GM23338 (cell line): ENCODE data around the gene MAP1LC3C. TPM values are rescaled to one million over a fixed set of nuclear protein-coding genes. Genes with fewer than 3 reads are reported as not detected.

Experiments used
- ATAC-seq: fragments of 200-7000 bp; cut with Tn5 transposase; 3 replicates; pipeline ENCODE4 v1.9.1; 2020
- DNase-seq: peaks from one replicate; pipeline ENCODE4 v3.0.0-alpha.2; 2015; ENCODE audit warnings: low spot score
- H2AFZ ChIP-seq: fragments of 200-600 bp; sonication (generic); 2 replicates; pipeline ENCODE4 v1.8.0; 2016; ENCODE audit warnings: antibody characterized with exemption, mild to moderate bottlenecking, moderate library complexity
- H3F3A ChIP-seq: fragments of 200-600 bp; sonication (generic); replicated peaks from 2 replicates; pipeline ENCODE4 v1.8.0; 2017; ENCODE audit warnings: antibody characterized with exemption, mixed run types, low read depth
- H3K27ac ChIP-seq: fragments of 200-600 bp; sonication (generic); 2 replicates; pipeline ENCODE4 v1.6.1; 2016; ENCODE audit warnings: low read depth
- H3K27me3 ChIP-seq: fragments of 200-600 bp; sonication (generic); 2 replicates; pipeline ENCODE4 v1.8.0; 2016; ENCODE audit warnings: mild to moderate bottlenecking, mixed run types, moderate library complexity; ENCODE audit not compliant: insufficient read depth
- H3K36me3 ChIP-seq: fragments of 200-600 bp; sonication (generic); 2 replicates; pipeline ENCODE4 v1.8.0; 2016; ENCODE audit warnings: mild to moderate bottlenecking; ENCODE audit not compliant: insufficient read depth
- H3K4me1 ChIP-seq: fragments of 200-600 bp; sonication (generic); 2 replicates; pipeline ENCODE4 v1.8.0; 2016; ENCODE audit warnings: mild to moderate bottlenecking, moderate library complexity; ENCODE audit not compliant: insufficient read depth
- H3K4me2 ChIP-seq: fragments of 200-600 bp; sonication (generic); 2 replicates; pipeline ENCODE4 v1.7.1; 2017; ENCODE audit warnings: mixed run types
- H3K4me3 ChIP-seq: fragments of 200-600 bp; sonication (generic); 2 replicates; pipeline ENCODE4 v1.6.1; 2016; ENCODE audit warnings: mixed run types
- H3K79me2 ChIP-seq: fragments of 200-600 bp; sonication (generic); replicated peaks from 2 replicates; pipeline ENCODE4 v1.8.0; 2017; ENCODE audit warnings: mild to moderate bottlenecking; ENCODE audit not compliant: insufficient read depth
- H3K9me2 ChIP-seq: fragments of 200-600 bp; sonication (generic); 2 replicates; pipeline ENCODE4 v1.8.0; 2017; ENCODE audit not compliant: insufficient read depth
- H4K20me1 ChIP-seq: fragments of 200-600 bp; sonication (generic); replicated peaks from 2 replicates; pipeline ENCODE4 v1.8.0; 2017; ENCODE audit warnings: mild to moderate bottlenecking; ENCODE audit not compliant: insufficient read depth
- H3K27ac Mint-ChIP-seq: 2 replicates; pipeline ENCODE4 v1.8.0; 2020; ENCODE audit warnings: inconsistent platforms, mild to moderate bottlenecking, moderate library complexity, mixed read lengths
- H3K27me3 Mint-ChIP-seq: 3 replicates; pipeline ENCODE4 v1.8.0; 2022; ENCODE audit warnings: low read depth, mild to moderate bottlenecking, moderate library complexity, mixed read lengths, inconsistent platforms; ENCODE audit not compliant: insufficient read depth, poor library complexity
- H3K36me3 Mint-ChIP-seq: 3 replicates; pipeline ENCODE4 v1.8.0; 2021; ENCODE audit warnings: low read depth, mild to moderate bottlenecking, inconsistent platforms, moderate library complexity, mixed read lengths
- H3K4me1 Mint-ChIP-seq: 3 replicates; pipeline ENCODE4 v1.8.0; 2020; ENCODE audit warnings: mild to moderate bottlenecking, inconsistent platforms, mixed read lengths
- H3K4me3 Mint-ChIP-seq: 3 replicates; pipeline ENCODE4 v1.8.0; 2021; ENCODE audit warnings: moderate library complexity, mild to moderate bottlenecking, inconsistent platforms, mixed read lengths
- H3K9me3 Mint-ChIP-seq: 3 replicates; pipeline ENCODE4 v1.8.0; 2020; ENCODE audit warnings: moderate library complexity, mild to moderate bottlenecking, inconsistent platforms, mixed read lengths
- CREB1 ChIP-seq: fragments of 250-450 bp; sonication (Bioruptor Pico); IDR thresholded peaks from 2 replicates; pipeline ENCODE4 v1.5.0; 2020; ENCODE audit warnings: low read depth, mild to moderate bottlenecking, moderate library complexity
- CTCF ChIP-seq, 2 experiments: fragments of 200-600 bp in 1 of 2; sonication (generic) in 1 of 2; conservative IDR thresholded peaks; 2 replicates each; pipeline versions ENCODE4 v1.5.1 to v1.6.1; 2016 to 2017; ENCODE audit warnings: antibody characterized with exemption in 2 of 2, low read depth in 2 of 2, mild to moderate bottlenecking in 2 of 2, moderate library complexity in 1 of 2
- ETS1 ChIP-seq: IDR thresholded peaks from 2 replicates; pipeline ENCODE4 v1.6.1; 2016; ENCODE audit warnings: antibody characterized with exemption
- EZH2 ChIP-seq: fragments of 200-600 bp; sonication (generic); IDR thresholded peaks from one replicate; pipeline ENCODE4 v1.8.0; 2017; ENCODE audit warnings: antibody characterized with exemption, mild to moderate bottlenecking, low read depth; ENCODE audit not compliant: unreplicated experiment
- JUNB ChIP-seq: IDR thresholded peaks from one replicate; pipeline ENCODE4 v1.6.1; 2016; ENCODE audit warnings: antibody characterized with exemption; ENCODE audit not compliant: unreplicated experiment
- NANOG ChIP-seq: IDR thresholded peaks from 2 replicates; pipeline ENCODE4 v1.6.1; 2016; ENCODE audit warnings: antibody characterized with exemption, borderline replicate concordance
- ZNF331 ChIP-seq: fragments of 250-450 bp; sonication (Bioruptor Pico); IDR thresholded peaks from 2 replicates; pipeline ENCODE4 v1.5.0; 2020; ENCODE audit warnings: low read depth, mild to moderate bottlenecking, moderate library complexity
- ZNF462 ChIP-seq: fragments of 250-450 bp; sonication (Bioruptor Pico); IDR thresholded peaks from 2 replicates; pipeline ENCODE4 v1.5.0; 2020; ENCODE audit warnings: mild to moderate bottlenecking, moderate library complexity
- long read RNA-seq: library from polyadenylated mRNA; unstranded; transcript quantifications from one replicate; pipeline ENCODE4 v2.0.0, GENCODE V29; 2020; ENCODE audit not compliant: unreplicated experiment
- polyA plus RNA-seq: library from polyadenylated mRNA; unstranded; fragments of >200 nt; fragmentation: Nextera tagmentation; extraction: Ambion mirVana; gene quantifications from 2 replicates; pipeline ENCODE4 v1.2.1, GENCODE V29; 2016
- total RNA-seq: library from RNA; depleted of rRNA; stranded (reverse); fragments of >200 nt; shearing (Covaris generic); gene quantifications from 2 replicates; pipeline ENCODE4 v1.2.3, GENCODE V29; 2014; rRNA removed

MAP1LC3C gene
- 1.1 and 1.7 TPM in 2 replicates for total RNA-seq
- 0.61 and 1.2 TPM in 2 replicates for polyA plus RNA-seq
- long read RNA-seq, partial matches to known transcripts = 0 of 2 reads
- long read RNA-seq, other reads (novel, unspliced or antisense) = 0 of 2 reads

GRCh38 chr1:241999026-241999425 lies at the start of gene MAP1LC3C:
MAP1LC3C (minus strand) TSS chr1:241999098; CDS start chr1:241999008, 90 bp downstream.
- no peaks in the 10 kb centered on the region for H3K36me3 Mint-ChIP-seq

GRCh38 chr1:242043165-242043564 lies 44.3 kb upstream of the MAP1LC3C start:
- no peak overlapping the region for H3K4me2 ChIP-seq
- Mint-ChIP-seq H3K27me3 (no peaks in the 10 kb centered on the region), H3K9me3 (peaks cover 14% of the 10 kb centered on the region; the same call in 2 of the 3 replicates), H3K4me3 (no peak overlapping the region), H3K4me1 (peaks cover 5% of the 10 kb centered on the region; the same call in 1 of the 3 replicates), H3K27ac (no peak overlapping the region), H3K36me3 (peaks cover 11% of the 10 kb centered on the region)
- H3F3A ChIP-seq = no peaks in the 10 kb centered on the region
- H4K20me1 ChIP-seq = no peaks in the 10 kb centered on the region
- no peaks in the 10 kb centered on the region for H3K4me1 ChIP-seq
- no peaks in the 10 kb centered on the region for H3K27me3 ChIP-seq
- H3K36me3 ChIP-seq = no peaks in the 10 kb centered on the region
- no peak overlapping the region for H3K4me3 ChIP-seq
- no peaks in the 10 kb centered on the region for H3K79me2 ChIP-seq
- no peak overlapping the region for H2AFZ ChIP-seq
- H3K9me2 ChIP-seq = no peaks in the 10 kb centered on the region
- no peak for DNase-seq
- ATAC-seq = no peak
- H3K27ac ChIP-seq = no peak overlapping the region
- TF ChIP-seq EZH2 = no peak
- no peak for TF ChIP-seq CREB1 (CRISPR knock-in tag)
- TF ChIP-seq JUNB = no peak
- TF ChIP-seq CTCF (conservative IDR thresholded peaks at IDR 0.05; ENCODE audit: low read depth in 2 of 2) = no peak
- no peak for TF ChIP-seq NANOG
- TF ChIP-seq ETS1 = no peak
- no peak for TF ChIP-seq ZNF462 (CRISPR knock-in tag)
- no peak for TF ChIP-seq ZNF331 (CRISPR knock-in tag)

More at GRCh38 chr1:241999026-241999425, at the start of gene MAP1LC3C:
- Histone ChIP-seq H3K36me3 (no peaks in the 10 kb centered on the region), H3F3A (no peaks in the 10 kb centered on the region), H2AFZ (peak within 1 kb of the TSS; percentile 92), H3K27me3 (no peaks in the 10 kb centered on the region), H3K4me1 (peaks cover 11% of the 10 kb centered on the region), H3K9me2 (no peaks in the 10 kb centered on the region), H3K4me3 (peak within 1 kb of the TSS; percentile 64), H3K4me2 (peak within 1 kb of the TSS; percentile 80), H3K79me2 (no peaks in the 10 kb centered on the region), H3K27ac (no peak within 1 kb of the TSS), H4K20me1 (no peaks in the 10 kb centered on the region)
- peak within 1 kb of the TSS; percentile 78 for H3K4me3 Mint-ChIP-seq
- peaks cover 16% of the 10 kb centered on the region for H3K4me1 Mint-ChIP-seq
- peaks cover 7% of the 10 kb centered on the region for H3K27me3 Mint-ChIP-seq
- TF ChIP-seq CREB1 (CRISPR knock-in tag) = no peak
- peak; percentile 28 for DNase-seq
- no peak within 1 kb of the TSS for H3K27ac Mint-ChIP-seq
- ATAC-seq = peak; percentile 67
- no peaks in the 10 kb centered on the region; the same call in 2 of the 3 replicates for H3K9me3 Mint-ChIP-seq
